ENCODE results near the gene ROBO4. TPM values are rescaled to one million over a fixed set of nuclear protein-coding genes. Genes with fewer than 3 reads are reported as not detected.

Gene ROBO4
- total and polyA plus RNA-seq, 2 of the 13 experiments (the other 11 are each of a cell fraction or from before 2014, with no cell fraction given) = 0.07 to 1.1 TPM

- no peak for TF ChIP-seq ZNF709 (CRISPR knock-in tag; IDR thresholded peaks at IDR 0.05)
Observed at GRCh38 chr11:124841840-124842239, 55.8 kb downstream of the ROBO4 start (continued).

DNA sequence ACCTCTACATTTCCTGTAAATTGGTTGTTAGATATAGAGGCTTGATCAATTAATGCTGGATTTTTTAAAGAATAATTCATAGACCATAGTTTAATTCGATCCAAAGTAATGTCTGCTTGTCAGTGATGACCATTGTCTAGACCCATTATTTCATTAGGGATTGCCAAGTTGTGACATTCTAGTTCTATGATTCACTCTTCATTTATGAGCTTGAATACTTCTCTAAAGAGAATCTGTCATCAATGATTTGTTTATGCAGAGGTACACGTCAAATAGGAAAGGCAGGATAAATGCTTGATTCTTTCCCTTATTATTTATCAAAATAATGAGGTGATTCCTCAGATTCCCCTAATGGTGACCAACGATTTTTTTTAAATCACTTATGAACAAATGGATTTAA lies 56.5 kb downstream of the ROBO4 start:
- Histone ChIP-seq H3K36me3 (replicated peaks in 1 of 2; ENCODE audit: control insufficient read depth in 1 of 2, insufficient read depth in 2 of 2, low read length in 2 of 2) (no peaks in the 10 kb centered on the region), H3K9ac (ENCODE audit: insufficient read depth, low read depth, low read length) (no peak overlapping the region), H4K20me1 (ENCODE audit: insufficient read depth, low read length) (no peaks in the 10 kb centered on the region), H3K9me3 (ENCODE audit: low read length) (no peaks in the 10 kb centered on the region), H3K27ac (ENCODE audit: extremely low read length, insufficient read depth, low read length) (no peak overlapping the region), H3K4me3 (replicated peaks in 1 of 3; ENCODE audit: insufficient read depth in 1 of 3, low read depth in 2 of 3, low read length in 3 of 3) (no peak overlapping the region), H2AFZ (ENCODE audit: low read length) (no peak overlapping the region), H3K4me2 (ENCODE audit: low read depth, low read length) (no peak overlapping the region), H3K27me3 (ENCODE audit: control insufficient read depth in 1 of 2, insufficient read depth in 2 of 2, low read length in 2 of 2) (peaks cover 19 to 84% of the 10 kb centered on the region in 2 experiments), H3K4me1 (ENCODE audit: insufficient read depth, low read length) (peaks cover 34% of the 10 kb centered on the region), H3K79me2 (ENCODE audit: insufficient read depth, low read length) (no peaks in the 10 kb centered on the region)
- ChIA-PET CTCF (ENCODE audit: low intra/inter-chr PET ratio, low total read pairs) (no interaction called here), POLR2A (no interaction called here)
- ATAC-seq (no peak), FAIRE-seq (no peak), DNase-seq (ENCODE audit: low spot score) (no peak)
- intact Hi-C loops (cut with micrococcal nuclease; ENCODE audit: unreplicated experiment) = no loop called here
- 0% methylated on average over 3 of the region's 3 CpGs for WGBS (ENCODE audit: low lambda C conversion rate)
- TF ChIP-seq GZF1 (CRISPR knock-in tag; IDR thresholded peaks at IDR 0.05) (no peak), RORA (CRISPR knock-in tag; IDR thresholded peaks at IDR 0.05) (no peak), MLXIP (CRISPR knock-in tag; IDR thresholded peaks at IDR 0.05; ENCODE audit: borderline replicate concordance) (no peak), ZBTB25 (CRISPR knock-in tag; IDR thresholded peaks at IDR 0.05) (no peak), PAX8 (CRISPR knock-in tag; IDR thresholded peaks at IDR 0.05; ENCODE audit: borderline replicate concordance) (no peak), HIVEP1 (CRISPR knock-in tag; IDR thresholded peaks at IDR 0.05) (no peak), TRAFD1 (CRISPR knock-in tag; IDR thresholded peaks at IDR 0.05; ENCODE audit: borderline replicate concordance) (no peak), ZFP62 (CRISPR knock-in tag; IDR thresholded peaks at IDR 0.05) (no peak), FOXK2 (IDR thresholded peaks at IDR 0.05) (no peak), WIZ (CRISPR knock-in tag; IDR thresholded peaks at IDR 0.05) (no peak), HNRNPUL1 (IDR thresholded peaks at IDR 0.05; ENCODE audit: low read depth, low read length) (no peak), MED1 (CRISPR knock-in tag; IDR thresholded peaks at IDR 0.05) (no peak), SNAPC5 (CRISPR knock-in tag; IDR thresholded peaks at IDR 0.05; ENCODE audit: borderline replicate concordance) (no peak), NCOA5 (CRISPR knock-in tag; IDR thresholded peaks at IDR 0.05) (no peak), ZNF761 (CRISPR knock-in tag; conservative IDR thresholded peaks at IDR 0.05) (no peak)
- in situ Hi-C loops (cut with HindIII; ENCODE audit: extremely low pct_ligation_motif_present, low pct_unique_long_range_greater_than_20kb) = no loop called here
- no TSS peak for BruUV-seq (replicated peaks)

Data from HepG2 (cell line).